ENCODE results near the gene BRD4.
"Not testable (repeated sequence)": the region's sequence is repeated elsewhere in the genome, so short reads cannot be mapped to it uniquely, and the experiment has no call there.

Gene BRD4

DNA sequence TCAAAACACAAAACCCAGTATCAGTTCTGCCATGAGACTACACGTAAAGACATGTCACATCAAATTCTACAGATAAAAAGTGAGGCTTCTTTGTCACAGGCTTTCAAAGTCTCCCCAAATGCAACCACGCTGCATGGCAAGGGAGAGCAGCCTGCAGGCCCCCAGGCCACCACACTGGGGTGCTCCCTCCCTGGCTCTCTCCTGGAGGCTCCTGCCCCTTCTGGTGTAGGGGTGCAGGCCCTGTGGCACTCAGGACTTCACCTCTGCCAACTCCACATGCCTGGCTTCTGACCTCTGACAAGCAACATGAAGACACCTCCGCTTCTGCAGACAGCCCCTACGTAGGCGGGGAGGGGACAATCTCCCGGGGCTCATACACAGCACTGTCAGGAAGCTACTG lies 32.9 kb upstream of the BRD4 start (continued):
- TF ChIP-seq ZNF521 (tag by site-specific recombination; IDR thresholded peaks at IDR 0.05) = no peak
- TF ChIP-seq BCL11B (tag by site-specific recombination; IDR thresholded peaks at IDR 0.05; ENCODE audit: low read depth) = no peak

DNA sequence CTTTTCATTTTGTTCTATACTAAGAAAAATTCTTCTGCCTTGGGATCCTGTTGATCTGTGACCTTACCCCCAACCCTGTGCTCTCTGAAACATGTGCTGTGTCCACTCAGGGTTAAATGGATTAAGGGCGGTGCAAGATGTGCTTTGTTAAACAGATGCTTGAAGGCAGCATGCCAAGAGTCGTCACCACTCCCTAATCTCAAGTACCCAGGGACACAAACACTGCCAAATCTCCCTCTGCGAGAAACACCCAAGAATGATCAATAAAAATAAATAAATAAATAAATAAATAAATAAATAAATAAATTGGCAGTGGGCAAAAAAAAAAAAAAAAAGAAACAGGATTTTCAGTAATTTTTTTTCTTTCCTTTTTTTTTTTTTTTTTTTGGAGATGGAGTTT lies 31.5 kb upstream of the BRD4 start:
- H3K4me1 ChIP-seq (ENCODE audit: control insufficient read depth, insufficient read depth, low read length); H3K4me3 ChIP-seq (ENCODE audit: low read depth, low read length); POLR2A ChIA-PET; H3K9me3 ChIP-seq (ENCODE audit: control insufficient read depth, insufficient read depth, low read depth, low read length); H3K27ac ChIP-seq (ENCODE audit: extremely low read depth, low read depth, low read length): not testable (repeated sequence)
- CTCF ChIA-PET = interaction anchor here (0.7 kb wide), 1 partner anchor 58 kb away, joined by 4 read pairs; no protein-coding TSS in a partner anchor
- H3K36me3 ChIP-seq (ENCODE audit: control insufficient read depth in 2 of 2, insufficient read depth in 1 of 2, low read length in 2 of 2) = peaks cover 24 to 72% of the 10 kb centered on the region in 2 experiments

GRCh38 chr19:15363048-15363447 lies 30.7 kb upstream of the BRD4 start:
- POLR2A ChIA-PET = not testable (repeated sequence)

GRCh38 chr19:15360015-15360414 lies 27.7 kb upstream of the BRD4 start:
- not testable (repeated sequence) for H3K4me3 ChIP-seq (ENCODE audit: low read depth, low read length); H3K9me3 ChIP-seq (ENCODE audit: control insufficient read depth, insufficient read depth, low read depth, low read length); H3K4me1 ChIP-seq (ENCODE audit: control insufficient read depth, insufficient read depth, low read length); H3K27ac ChIP-seq (ENCODE audit: extremely low read depth, low read depth, low read length)
- ChIA-PET CTCF (interaction anchor here (1.1 kb wide), 1 partner anchor 182 kb away, joined by 5 read pairs; no protein-coding TSS in a partner anchor), POLR2A (interaction anchor here (0.5 kb wide), 1 partner anchor 55 kb away, joined by 6 read pairs; no protein-coding TSS in a partner anchor)
- peaks cover 40 to 64% of the 10 kb centered on the region in 2 experiments for H3K36me3 ChIP-seq (ENCODE audit: control insufficient read depth in 2 of 2, insufficient read depth in 1 of 2, low read length in 2 of 2)

More at GRCh38 chr19:15363048-15363447, 30.7 kb upstream of the BRD4 start:
- H3K9me3 ChIP-seq (ENCODE audit: control insufficient read depth, insufficient read depth, low read depth, low read length); CTCF ChIA-PET; H3K4me3 ChIP-seq (ENCODE audit: low read depth, low read length); H3K27ac ChIP-seq (ENCODE audit: extremely low read depth, low read depth, low read length); H3K4me1 ChIP-seq (ENCODE audit: control insufficient read depth, insufficient read depth, low read length): not testable (repeated sequence)
- peaks cover 31 to 72% of the 10 kb centered on the region in 2 experiments for H3K36me3 ChIP-seq (ENCODE audit: control insufficient read depth in 2 of 2, insufficient read depth in 1 of 2, low read length in 2 of 2)

DNA sequence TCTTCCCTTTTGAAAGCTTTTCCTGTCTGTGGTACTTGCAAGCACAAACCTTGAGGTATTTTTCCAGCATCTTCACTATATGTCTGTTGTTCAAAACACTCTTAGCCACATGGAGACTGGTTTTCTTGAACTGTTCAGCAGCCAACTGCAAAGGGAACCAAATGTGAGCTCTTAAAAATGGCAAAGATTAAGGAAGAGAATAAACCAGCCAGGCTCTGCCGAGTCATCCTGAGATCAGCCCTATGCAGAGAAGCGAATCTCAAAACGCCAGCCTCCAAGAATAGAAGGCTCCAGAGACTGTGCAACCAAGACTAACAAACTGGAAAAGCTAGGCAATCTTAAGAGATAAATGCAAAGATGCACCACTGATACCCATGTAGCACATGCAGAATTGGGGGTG lies 26.6 kb upstream of the BRD4 start:
- no peaks in the 10 kb centered on the region for H3K4me1 ChIP-seq (ENCODE audit: control insufficient read depth, insufficient read depth, low read length)
- no peak overlapping the region for H3K4me3 ChIP-seq (ENCODE audit: low read depth, low read length)
- TF ChIP-seq ZNF26 (tag by site-specific recombination; IDR thresholded peaks at IDR 0.05) (no peak), TSHZ1 (tag by site-specific recombination; IDR thresholded peaks at IDR 0.05; ENCODE audit: borderline replicate concordance) (no peak), SP3 (tag by site-specific recombination; IDR thresholded peaks at IDR 0.05) (no peak), ZNF530 (tag by site-specific recombination; IDR thresholded peaks at IDR 0.05; ENCODE audit: low read depth) (no peak)
- H3K36me3 ChIP-seq (ENCODE audit: control insufficient read depth in 2 of 2, insufficient read depth in 1 of 2, low read length in 2 of 2) = peaks cover 41 to 68% of the 10 kb centered on the region in 2 experiments
- H3K9me3 ChIP-seq (ENCODE audit: control insufficient read depth, insufficient read depth, low read depth, low read length) = no peaks in the 10 kb centered on the region
- H3K27ac ChIP-seq (ENCODE audit: extremely low read depth, low read depth, low read length) = no peak overlapping the region
- ChIA-PET CTCF (interaction anchor here (0.6 kb wide), 1 partner anchor 96 kb away, joined by 3 read pairs; no protein-coding TSS in a partner anchor), POLR2A (no interaction called here)

DNA sequence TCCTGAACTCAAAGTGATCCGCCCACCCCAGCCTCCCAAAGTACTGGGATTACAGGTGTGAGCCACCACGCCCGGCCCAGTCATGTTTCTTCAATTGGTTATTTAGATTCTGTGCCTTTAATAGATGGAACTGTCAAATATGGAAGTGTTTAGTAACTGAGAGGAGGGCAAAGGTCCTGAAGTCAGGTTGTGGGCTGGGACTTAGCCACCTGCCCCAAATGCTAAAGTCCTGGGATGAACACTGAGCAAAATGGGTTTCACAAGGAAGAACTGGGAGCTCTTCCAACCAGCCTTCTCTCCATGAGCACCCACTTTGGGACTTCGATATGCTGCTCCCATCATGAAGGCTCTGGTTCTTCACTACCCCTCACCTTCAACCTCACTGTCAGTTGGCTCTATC lies 25.6 kb upstream of the BRD4 start:
- CTCF ChIA-PET = interaction anchor here (0.6 kb wide), 1 partner anchor 22 kb away, joined by 5 read pairs; no protein-coding TSS in a partner anchor
- Histone ChIP-seq H3K4me3 (ENCODE audit: low read depth, low read length) (no peak overlapping the region), H3K36me3 (ENCODE audit: control insufficient read depth in 2 of 2, insufficient read depth in 1 of 2, low read length in 2 of 2) (peaks cover 46 to 74% of the 10 kb centered on the region in 2 experiments), H3K4me1 (ENCODE audit: control insufficient read depth, insufficient read depth, low read length) (no peaks in the 10 kb centered on the region), H3K27ac (ENCODE audit: extremely low read depth, low read depth, low read length) (no peak overlapping the region), H3K9me3 (ENCODE audit: control insufficient read depth, insufficient read depth, low read depth, low read length) (no peaks in the 10 kb centered on the region)
- POLR2A ChIA-PET = interaction anchor here (0.7 kb wide), 1 partner anchor 15 kb away, joined by 3 read pairs; no protein-coding TSS in a partner anchor
- no peak for TF ChIP-seq ZFHX2 (tag by site-specific recombination; conservative IDR thresholded peaks at IDR 0.05)
- TF ChIP-seq ZNF488 (tag by site-specific recombination; IDR thresholded peaks at IDR 0.05) = no peak
- TF ChIP-seq ZBTB10 (tag by site-specific recombination; IDR thresholded peaks at IDR 0.05) = no peak

Measured in HEK293 (cell line).